ENCODE data around the gene NLGN1.

NLGN1 gene

DNA sequence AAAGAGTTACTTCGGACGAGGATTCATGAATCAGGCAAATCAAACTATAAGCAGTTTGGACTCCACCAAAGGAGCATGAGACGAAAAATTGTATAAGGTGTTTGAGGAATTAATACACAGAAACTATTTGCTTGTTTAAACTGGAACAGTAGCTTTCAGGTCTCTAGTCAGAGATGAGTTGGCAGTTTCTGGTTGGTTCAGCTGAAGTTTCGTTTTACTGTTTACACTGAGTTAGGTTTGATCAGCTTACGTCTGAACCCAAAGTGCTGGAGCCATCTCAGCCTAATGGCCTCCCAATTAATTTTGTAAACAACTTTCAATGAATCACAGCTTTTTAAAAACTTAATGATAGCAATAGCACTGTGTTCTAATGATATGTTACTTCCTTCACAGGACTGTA lies 703.7 kb downstream of the NLGN1 start:
- no peak overlapping the region for H3K4me3 Mint-ChIP-seq

DNA sequence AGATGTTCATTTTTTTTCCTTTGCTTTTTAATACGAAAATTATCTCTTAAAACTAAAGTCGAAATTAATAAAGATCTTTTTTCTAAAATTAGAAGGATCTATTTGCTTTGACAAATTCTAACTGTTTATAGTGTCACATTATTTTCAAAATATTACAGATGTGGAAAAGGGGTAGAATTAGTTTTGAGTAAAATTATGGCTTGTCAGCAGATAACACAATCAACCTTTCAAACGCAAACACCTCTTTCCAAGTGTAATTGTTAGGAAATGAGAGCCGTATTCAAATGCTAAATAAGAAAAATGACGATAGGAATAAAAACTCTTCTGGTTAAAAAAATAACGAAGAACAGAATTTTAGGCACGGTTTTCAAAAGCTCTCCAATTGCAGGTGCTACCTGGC lies 704.7 kb downstream of the NLGN1 start:
- Mint-ChIP-seq H3K4me1 (ENCODE audit: low read depth) (no peaks in the 10 kb centered on the region), H3K9me3 (peaks cover 2% of the 10 kb centered on the region), H3K27ac (no peak overlapping the region), H3K36me3 (ENCODE audit: low read depth) (no peaks in the 10 kb centered on the region), H3K4me3 (no peak overlapping the region), H3K27me3 (no peaks in the 10 kb centered on the region)
- DNase-seq: no peak

More for the DNA sequence above, 703.7 kb downstream of the NLGN1 start:
- Mint-ChIP-seq H3K27ac (no peak overlapping the region), H3K36me3 (ENCODE audit: low read depth) (no peaks in the 10 kb centered on the region), H3K9me3 (peaks cover 2% of the 10 kb centered on the region), H3K27me3 (no peaks in the 10 kb centered on the region), H3K4me1 (ENCODE audit: low read depth) (no peaks in the 10 kb centered on the region)
- DNase-seq: no peak

DNA sequence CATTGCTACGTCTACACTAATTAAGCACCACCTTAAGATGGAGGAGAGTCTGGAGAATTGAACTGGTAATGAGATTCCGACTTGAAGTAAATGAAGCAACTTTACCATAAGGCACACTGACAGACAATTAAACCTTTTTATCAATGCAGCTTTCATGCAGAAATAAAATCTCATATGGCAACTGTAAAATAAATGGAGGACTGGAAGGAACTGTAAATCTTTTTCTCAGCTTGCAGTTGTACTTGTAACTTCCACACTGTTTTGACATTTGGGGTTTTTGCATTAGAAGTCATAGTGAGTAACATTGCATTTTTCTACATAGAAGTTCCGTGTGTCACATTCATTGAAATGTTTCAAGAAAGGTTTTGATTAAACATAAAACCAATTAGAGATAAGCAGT lies 705.3 kb downstream of the NLGN1 start:
- Mint-ChIP-seq H3K4me3 (no peak overlapping the region), H3K27ac (no peak overlapping the region), H3K4me1 (ENCODE audit: low read depth) (no peaks in the 10 kb centered on the region), H3K27me3 (no peaks in the 10 kb centered on the region), H3K36me3 (ENCODE audit: low read depth) (no peaks in the 10 kb centered on the region), H3K9me3 (peaks cover 2% of the 10 kb centered on the region)
- no peak for DNase-seq

DNA sequence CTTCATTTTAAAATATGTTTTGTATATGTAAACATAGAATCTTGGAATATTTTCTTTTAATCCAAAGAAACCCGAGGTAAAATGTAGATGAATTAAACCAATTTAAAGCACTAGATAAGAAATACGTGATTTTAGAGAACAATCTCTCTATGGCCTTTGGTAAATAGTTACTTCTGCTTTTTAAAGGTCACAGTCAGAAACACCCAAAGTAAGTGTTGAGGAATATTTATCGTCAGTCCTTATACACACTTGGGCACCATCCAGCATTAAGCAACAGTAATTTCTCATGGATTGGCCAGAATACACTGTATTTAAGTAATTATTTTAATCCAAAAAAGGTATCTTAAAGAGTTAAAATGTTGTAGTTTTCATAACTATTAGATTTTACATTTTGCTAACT lies 713.2 kb downstream of the NLGN1 start:
- Mint-ChIP-seq H3K36me3 (ENCODE audit: low read depth) (no peaks in the 10 kb centered on the region), H3K4me1 (ENCODE audit: low read depth) (no peaks in the 10 kb centered on the region), H3K27ac (no peak overlapping the region), H3K27me3 (no peaks in the 10 kb centered on the region), H3K9me3 (no peaks in the 10 kb centered on the region), H3K4me3 (no peak overlapping the region)
- DNase-seq: no peak

DNA sequence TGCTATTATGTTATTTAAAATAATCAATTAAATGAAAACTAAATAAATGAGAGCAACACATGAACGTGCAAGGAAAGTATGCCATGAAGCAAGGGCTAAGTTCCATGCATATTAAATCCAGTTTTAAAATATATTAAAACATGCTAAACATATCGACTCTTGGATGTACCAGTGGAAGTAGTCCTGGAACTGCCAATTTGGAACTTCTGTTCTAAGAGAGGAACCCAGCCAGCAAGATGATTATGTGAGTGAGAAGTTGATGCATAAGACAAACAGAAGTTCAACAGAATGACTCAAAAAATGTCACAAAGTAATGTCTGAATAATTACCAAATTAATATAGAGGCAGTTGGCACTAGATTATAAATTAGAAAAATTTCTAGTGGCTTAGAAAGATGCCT lies 714.2 kb downstream of the NLGN1 start:
- no peak overlapping the region for H3K27ac Mint-ChIP-seq
- H3K4me3 Mint-ChIP-seq: no peak overlapping the region
- H3K36me3 Mint-ChIP-seq (ENCODE audit: low read depth): no peaks in the 10 kb centered on the region
- no peaks in the 10 kb centered on the region for H3K9me3 Mint-ChIP-seq
- DNase-seq: no peak
- H3K4me1 Mint-ChIP-seq (ENCODE audit: low read depth): no peaks in the 10 kb centered on the region
- H3K27me3 Mint-ChIP-seq: no peaks in the 10 kb centered on the region

DNA sequence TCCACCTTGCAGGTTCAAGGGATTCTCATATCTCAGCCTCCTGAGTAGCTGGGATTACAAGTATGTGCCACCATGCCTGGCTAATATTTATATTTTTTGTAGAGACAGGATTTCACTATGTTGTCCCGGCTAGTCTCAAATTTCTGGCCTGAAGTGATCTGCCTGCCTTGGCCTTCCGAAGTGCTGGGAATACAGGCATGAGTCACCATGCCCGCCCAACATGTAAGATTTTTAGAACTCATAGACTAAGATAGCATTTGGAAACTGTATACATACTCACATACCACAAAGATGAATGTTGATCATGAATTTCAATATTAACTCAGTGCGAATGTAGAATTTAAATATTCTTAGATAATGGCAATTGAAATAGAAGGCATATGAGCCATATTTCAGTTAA lies 718.9 kb downstream of the NLGN1 start:
- no peaks in the 10 kb centered on the region for H3K4me1 Mint-ChIP-seq (ENCODE audit: low read depth)
- no peak overlapping the region for H3K4me3 Mint-ChIP-seq
- no peak overlapping the region for H3K27ac Mint-ChIP-seq
- no peaks in the 10 kb centered on the region for H3K27me3 Mint-ChIP-seq
- no peaks in the 10 kb centered on the region for H3K9me3 Mint-ChIP-seq
- no peaks in the 10 kb centered on the region for H3K36me3 Mint-ChIP-seq (ENCODE audit: low read depth)
- no peak for DNase-seq

DNA sequence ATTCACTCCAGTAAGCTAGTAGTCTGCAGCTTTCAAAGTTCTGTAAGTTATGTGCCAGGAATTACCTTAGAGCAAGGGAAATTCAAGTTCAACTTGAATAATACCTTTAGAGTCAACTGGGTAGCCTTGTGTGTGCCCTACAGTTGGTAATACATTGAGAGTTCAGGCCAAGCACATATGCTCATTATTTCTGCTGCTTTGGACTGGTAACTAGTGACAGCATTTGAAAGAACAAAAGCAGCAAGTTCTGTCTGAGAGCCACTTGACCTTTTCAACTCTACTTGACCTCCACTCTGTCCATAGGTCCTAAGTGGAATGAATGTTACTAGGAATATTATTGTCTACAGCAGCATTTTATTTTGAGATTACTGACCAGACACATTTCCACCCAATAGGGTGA lies 723.5 kb downstream of the NLGN1 start:
- no peak for DNase-seq
- Mint-ChIP-seq H3K4me1 (ENCODE audit: low read depth) (no peaks in the 10 kb centered on the region), H3K27ac (no peak overlapping the region), H3K27me3 (no peaks in the 10 kb centered on the region), H3K4me3 (no peak overlapping the region), H3K9me3 (no peaks in the 10 kb centered on the region), H3K36me3 (ENCODE audit: low read depth) (no peaks in the 10 kb centered on the region)

DNA sequence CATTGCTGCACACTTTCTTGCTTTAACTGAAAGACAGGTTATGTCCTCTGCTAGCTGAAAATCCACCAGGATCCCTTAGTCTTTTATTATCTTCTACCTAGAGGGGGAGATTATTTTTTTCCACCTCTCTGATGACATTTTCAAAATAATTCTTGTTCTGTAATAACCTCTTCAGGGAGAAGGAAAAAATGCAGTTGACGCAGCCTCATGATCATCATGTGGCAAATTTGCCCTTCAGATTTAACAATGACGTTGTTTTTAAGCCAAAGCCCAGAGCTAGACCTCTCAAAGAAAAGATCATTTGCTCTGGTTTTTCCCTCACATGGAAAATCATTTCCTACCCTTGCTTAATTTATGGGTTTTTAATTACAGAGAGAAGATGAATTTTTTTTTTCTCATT lies 724.9 kb downstream of the NLGN1 start:
- Mint-ChIP-seq H3K4me1 (ENCODE audit: low read depth) (no peaks in the 10 kb centered on the region), H3K27me3 (no peaks in the 10 kb centered on the region), H3K4me3 (no peak overlapping the region), H3K27ac (no peak overlapping the region), H3K9me3 (no peaks in the 10 kb centered on the region), H3K36me3 (ENCODE audit: low read depth) (no peaks in the 10 kb centered on the region)
- DNase-seq: no peak

DNA sequence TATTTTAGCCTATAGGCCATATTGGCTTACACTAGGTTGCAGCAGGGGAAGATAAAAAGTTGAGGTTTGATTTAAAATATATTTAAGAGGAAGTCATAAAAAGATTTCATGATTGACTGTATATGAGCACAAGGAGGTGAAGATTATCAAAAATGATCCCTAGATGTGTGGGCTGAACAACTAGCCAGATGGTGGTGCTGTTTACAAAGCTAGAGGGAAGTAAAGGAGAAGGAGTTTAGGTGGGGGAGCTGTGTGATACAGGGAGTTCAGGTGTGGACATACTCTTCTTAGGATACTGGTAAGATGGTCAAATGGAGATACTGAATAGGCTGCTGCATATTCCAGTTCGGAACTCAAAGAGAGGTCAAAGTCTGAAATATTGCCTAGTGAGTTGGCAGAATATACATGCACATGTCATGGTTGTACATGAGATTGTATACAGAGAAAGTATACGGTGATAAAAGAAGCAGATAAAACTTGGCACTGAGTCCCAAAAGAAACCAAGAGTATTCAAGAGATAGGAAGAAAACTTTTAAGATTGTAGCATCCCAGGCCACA lies 727.8 kb downstream of the NLGN1 start:
- Mint-ChIP-seq H3K27ac (no peak overlapping the region), H3K27me3 (no peaks in the 10 kb centered on the region), H3K9me3 (no peaks in the 10 kb centered on the region), H3K4me1 (ENCODE audit: low read depth) (no peaks in the 10 kb centered on the region), H3K36me3 (ENCODE audit: low read depth) (no peaks in the 10 kb centered on the region), H3K4me3 (no peak overlapping the region)
- DNase-seq: no peak

DNA sequence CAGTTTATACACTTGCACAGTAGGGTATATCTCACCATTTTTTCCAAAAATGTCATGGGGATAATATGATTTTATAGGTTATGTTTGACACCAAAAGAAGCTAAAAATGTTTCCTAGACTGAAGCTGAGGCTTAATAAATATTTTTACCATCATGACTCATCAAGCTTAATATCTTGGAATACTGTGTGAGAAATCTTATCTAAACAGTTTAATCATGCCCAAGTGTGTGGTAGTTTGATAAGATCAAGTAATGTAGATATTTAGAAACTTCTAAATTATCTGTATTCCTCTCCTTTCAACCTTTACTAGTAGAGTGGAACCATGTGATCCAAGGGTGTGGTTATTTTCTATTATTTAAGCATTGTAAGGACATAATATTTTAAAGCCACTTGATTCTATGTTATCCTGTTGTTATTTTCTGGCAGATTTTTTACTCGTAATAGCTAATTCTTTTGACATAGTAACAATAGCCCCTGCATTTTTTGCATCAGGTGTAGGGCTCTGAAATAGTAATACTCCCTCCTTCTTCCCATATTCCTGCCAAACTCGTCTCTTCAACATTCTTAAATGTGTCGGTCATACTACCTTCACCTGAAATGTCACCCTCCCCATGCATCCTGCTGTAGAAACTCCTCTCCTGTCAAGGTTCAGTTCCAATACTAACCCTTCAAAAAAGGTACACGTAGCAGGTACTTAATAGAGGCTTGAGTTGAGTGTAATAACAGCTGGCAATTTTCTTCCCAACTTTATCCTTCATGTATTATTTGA lies 729.6 kb downstream of the NLGN1 start:
- Mint-ChIP-seq H3K4me3 (no peak overlapping the region), H3K36me3 (ENCODE audit: low read depth) (no peaks in the 10 kb centered on the region), H3K9me3 (no peaks in the 10 kb centered on the region), H3K4me1 (ENCODE audit: low read depth) (no peaks in the 10 kb centered on the region), H3K27ac (no peak overlapping the region), H3K27me3 (no peaks in the 10 kb centered on the region)
- DNase-seq: no peak

DNA sequence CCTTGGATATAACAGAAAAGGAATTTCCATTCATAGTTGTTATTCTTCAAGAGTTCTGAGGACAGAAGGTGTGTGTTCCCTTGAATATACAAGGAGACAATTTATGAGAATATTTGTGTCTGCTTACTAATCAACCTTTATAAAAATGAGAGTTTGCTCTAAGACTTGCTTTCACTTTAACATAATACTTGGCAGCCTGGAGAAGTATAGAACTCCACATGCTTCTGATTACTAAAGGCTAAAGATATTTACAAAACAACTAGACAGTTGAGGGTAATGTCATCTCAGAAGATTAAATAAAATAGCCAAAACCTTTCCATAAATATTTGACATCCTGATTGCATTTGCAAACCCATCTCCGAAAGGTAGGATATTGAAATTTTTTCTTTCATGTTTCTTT lies 734.5 kb downstream of the NLGN1 start:
- H3K9me3 Mint-ChIP-seq: no peaks in the 10 kb centered on the region

DNA sequence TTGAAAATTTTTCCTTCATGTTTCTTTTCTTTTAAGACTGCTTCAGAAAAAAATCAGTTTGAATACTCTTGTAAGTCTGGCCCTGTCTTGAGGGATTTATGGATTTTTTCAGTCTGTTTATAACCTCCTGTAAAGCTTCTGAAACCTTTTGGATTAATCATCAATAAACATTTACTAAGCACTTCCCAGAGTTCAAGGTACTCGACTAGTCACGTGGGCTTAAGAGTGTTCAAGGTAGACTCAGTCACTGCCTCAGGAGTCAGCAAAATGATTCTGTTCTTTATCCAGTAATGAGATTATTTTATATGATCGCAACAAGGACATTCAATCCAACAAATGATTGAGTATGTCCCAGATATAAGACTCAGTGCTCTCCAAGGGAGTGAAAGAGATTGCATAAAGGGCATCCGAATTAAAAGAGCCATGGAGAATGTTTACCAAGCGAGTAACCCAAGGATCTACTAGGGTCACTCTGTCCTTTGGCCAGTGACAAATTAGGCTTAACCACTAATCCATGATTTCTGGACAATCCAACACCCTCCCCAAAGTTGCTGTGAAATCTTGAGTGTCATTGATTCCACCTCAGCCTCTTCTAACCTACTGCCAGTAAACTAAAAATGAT lies 735.0 kb downstream of the NLGN1 start:
- Mint-ChIP-seq H3K4me1 (ENCODE audit: low read depth) (no peaks in the 10 kb centered on the region), H3K4me3 (no peak overlapping the region), H3K9me3 (no peaks in the 10 kb centered on the region), H3K27me3 (no peaks in the 10 kb centered on the region), H3K27ac (no peak overlapping the region), H3K36me3 (ENCODE audit: low read depth) (no peaks in the 10 kb centered on the region)
- no peak for DNase-seq

More for the DNA sequence above, 734.5 kb downstream of the NLGN1 start:
- H3K27ac Mint-ChIP-seq: no peak overlapping the region
- no peaks in the 10 kb centered on the region for H3K36me3 Mint-ChIP-seq (ENCODE audit: low read depth)
- no peaks in the 10 kb centered on the region for H3K27me3 Mint-ChIP-seq
- no peaks in the 10 kb centered on the region for H3K4me1 Mint-ChIP-seq (ENCODE audit: low read depth)
- no peak for DNase-seq
- no peak overlapping the region for H3K4me3 Mint-ChIP-seq

DNA sequence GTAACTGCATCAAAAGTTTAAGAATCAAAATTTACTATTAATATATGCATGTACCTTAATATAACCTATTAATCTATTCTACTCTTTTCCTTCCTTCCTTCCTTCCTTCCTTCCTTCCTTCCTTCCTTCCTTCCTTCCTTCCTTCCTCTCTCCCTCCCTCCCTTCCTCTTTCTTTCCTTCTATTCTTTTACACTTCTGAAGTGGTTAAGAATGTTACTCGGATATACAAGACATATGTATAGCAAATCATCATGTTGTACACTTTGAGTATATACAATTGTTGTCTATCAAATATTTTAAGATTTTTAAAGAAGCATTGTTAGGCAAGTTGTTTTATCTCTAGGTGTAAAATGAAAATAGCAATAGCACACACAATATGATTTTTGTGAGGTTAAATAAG lies 748.5 kb downstream of the NLGN1 start:
- H3K27ac Mint-ChIP-seq: no peak overlapping the region
- H3K9me3 Mint-ChIP-seq: peaks cover 12% of the 10 kb centered on the region

DNA sequence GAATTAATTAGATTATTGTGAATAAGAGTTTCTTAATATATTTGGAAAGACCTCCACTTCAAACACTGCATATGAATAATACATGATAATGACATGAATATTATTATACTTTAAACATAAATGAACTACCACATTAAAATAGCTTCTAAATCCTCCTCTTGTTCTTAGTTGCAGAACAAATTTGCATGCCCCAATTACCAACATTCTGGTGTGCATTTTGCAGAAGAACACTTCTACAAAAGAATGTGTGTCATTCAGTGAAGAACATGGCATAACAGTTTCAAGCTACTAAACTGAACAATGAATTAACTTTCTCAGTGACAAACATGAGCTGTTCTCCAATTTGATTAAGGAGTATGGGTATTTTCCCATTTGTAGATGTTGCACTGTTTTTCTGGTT lies 750.3 kb downstream of the NLGN1 start:
- Mint-ChIP-seq H3K36me3 (ENCODE audit: low read depth) (no peaks in the 10 kb centered on the region), H3K4me1 (ENCODE audit: low read depth) (no peaks in the 10 kb centered on the region), H3K27ac (no peak overlapping the region), H3K27me3 (no peaks in the 10 kb centered on the region), H3K4me3 (no peak overlapping the region), H3K9me3 (peaks cover 4% of the 10 kb centered on the region)
- DNase-seq: no peak

More for the DNA sequence above, 748.5 kb downstream of the NLGN1 start:
- no peak for DNase-seq
- Mint-ChIP-seq H3K27me3 (no peaks in the 10 kb centered on the region), H3K4me1 (ENCODE audit: low read depth) (no peaks in the 10 kb centered on the region), H3K36me3 (ENCODE audit: low read depth) (no peaks in the 10 kb centered on the region), H3K4me3 (no peak overlapping the region)

DNA sequence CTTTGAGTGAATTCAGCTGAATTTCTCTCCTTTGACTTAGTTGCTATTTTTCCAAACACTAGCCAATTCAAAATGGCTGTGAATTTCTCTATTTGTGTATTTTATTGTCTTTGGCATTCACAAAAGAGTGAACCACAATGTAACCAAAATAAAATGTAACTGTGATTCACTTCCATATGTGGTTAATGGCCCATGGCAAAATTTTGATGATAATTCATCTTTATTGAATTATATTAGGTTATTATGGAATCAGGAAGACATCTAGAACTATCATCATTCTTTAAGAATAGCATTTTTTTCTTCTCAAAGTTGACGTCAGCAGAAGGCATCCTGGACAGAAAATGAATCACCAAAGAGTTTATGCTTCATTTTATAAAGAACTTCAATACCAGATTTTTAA lies 756.3 kb downstream of the NLGN1 start:
- H3K36me3 Mint-ChIP-seq (ENCODE audit: low read depth): no peaks in the 10 kb centered on the region
- H3K4me1 Mint-ChIP-seq (ENCODE audit: low read depth): no peaks in the 10 kb centered on the region
- H3K27me3 Mint-ChIP-seq: no peaks in the 10 kb centered on the region
- no peaks in the 10 kb centered on the region for H3K9me3 Mint-ChIP-seq
- H3K27ac Mint-ChIP-seq: no peak overlapping the region
- DNase-seq: no peak
- no peak overlapping the region for H3K4me3 Mint-ChIP-seq

All from activated T-cell treated with anti-CD3 and anti-CD28 coated beads, Interleukin-2, amount 50 U/mL, for 24 hours (primary cell).